HG03469 (cell line): ENCODE data around the gene KCND3.
"Not testable (repeated sequence)": the region's sequence is repeated elsewhere in the genome, so short reads cannot be mapped to it uniquely, and the experiment has no call there.

Source experiments
- ATAC-seq: cut with Tn5 transposase; IDR thresholded peaks from one replicate; pipeline ENCODE4 v1.9.1; 2021; ENCODE audit warnings: mild to moderate bottlenecking, moderate library complexity, moderate number of reproducible peaks; ENCODE audit not compliant: unreplicated experiment

The KCND3 gene

GRCh38 chr1:111749628-111750027, 239.8 kb downstream of the KCND3 start:
- ATAC-seq = no peak

DNA sequence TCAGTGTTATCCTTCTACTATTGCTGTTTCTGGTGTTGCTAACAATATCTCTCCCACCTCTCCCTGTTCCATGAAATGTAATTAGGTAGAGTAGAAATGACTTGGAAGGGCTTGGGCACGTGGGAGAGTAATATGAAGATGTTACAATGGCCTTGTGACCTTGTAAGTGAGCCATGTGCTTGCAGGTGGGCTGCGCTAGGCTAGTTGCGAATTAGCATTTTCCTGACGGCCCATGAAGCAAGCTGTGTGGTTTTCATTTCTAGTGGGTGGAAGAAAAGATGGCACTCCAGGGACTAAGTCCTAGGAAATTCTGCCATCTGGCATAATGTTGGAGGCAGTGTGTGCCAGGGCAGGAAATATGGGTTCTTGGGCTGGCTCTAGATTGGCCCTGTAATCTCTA, 241.5 kb downstream of the KCND3 start:
- ATAC-seq = no peak

DNA sequence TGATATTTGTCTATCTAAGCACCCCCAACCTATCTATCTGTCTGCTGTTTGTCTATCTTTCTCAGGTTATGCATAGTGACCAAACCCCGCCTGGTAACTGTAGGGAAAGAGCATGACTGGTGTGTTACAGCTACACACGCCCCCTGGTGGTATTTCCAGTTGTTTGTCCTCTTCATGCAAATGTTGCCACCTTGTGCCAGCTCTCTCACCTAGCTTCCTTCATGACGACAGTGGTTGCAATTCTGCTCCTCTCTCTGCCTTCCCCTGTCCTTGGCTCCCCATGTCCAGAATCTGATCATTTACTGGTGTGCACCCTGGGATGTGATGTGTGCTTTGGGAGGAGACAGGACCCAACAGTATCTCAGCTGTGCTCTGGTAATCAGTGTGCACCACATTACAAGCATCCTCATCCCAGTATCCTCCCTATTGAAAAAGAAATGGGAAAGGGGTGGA, 242.2 kb downstream of the KCND3 start:
- ATAC-seq = no peak

DNA sequence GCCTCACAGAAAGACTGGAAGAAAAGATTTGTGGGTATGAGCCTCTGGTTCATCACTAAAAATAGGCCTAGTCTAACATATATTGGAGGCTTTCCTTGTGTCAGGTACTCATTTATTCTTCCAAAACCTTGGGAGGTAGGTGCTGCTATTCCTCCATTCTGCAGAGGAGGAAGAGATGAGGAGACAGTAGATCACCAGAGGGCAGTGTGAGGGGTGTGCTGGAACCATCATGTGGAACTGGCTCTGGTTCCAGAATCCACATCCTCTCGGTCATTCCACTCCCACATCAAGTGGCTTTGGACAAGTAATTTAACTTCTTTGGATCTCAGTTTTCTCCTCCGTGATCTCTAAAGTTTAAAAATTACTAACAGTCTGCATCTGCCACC, 242.9 kb downstream of the KCND3 start:
- no peak for ATAC-seq

GRCh38 chr1:111745675-111746613, 243.5 kb downstream of the KCND3 start:
- no peak for ATAC-seq

DNA sequence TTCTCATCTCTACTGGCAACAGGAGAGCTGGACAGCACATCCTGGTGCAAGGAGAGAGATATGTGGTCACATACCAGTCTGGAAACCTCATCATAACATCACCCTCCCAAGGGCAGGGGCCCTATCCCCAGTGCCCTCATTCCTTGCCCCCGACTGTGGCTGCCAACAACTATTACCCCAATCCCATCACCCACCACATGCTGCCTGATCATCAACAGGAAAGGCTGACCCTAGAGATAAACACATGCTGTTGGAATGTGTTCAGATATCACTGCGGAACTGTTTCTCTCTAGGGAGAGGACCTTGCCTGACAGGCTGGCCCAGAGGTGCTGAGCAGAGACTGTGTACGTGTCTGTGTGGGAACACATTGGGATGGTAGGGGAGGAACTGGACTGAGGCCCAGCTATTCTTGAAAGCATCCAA, 245.8 kb downstream of the KCND3 start:
- no peak for ATAC-seq

- no peak for ATAC-seq
These were observed 246.4 kb downstream of the KCND3 start for GRCh38 chr1:111742938-111743549.

DNA sequence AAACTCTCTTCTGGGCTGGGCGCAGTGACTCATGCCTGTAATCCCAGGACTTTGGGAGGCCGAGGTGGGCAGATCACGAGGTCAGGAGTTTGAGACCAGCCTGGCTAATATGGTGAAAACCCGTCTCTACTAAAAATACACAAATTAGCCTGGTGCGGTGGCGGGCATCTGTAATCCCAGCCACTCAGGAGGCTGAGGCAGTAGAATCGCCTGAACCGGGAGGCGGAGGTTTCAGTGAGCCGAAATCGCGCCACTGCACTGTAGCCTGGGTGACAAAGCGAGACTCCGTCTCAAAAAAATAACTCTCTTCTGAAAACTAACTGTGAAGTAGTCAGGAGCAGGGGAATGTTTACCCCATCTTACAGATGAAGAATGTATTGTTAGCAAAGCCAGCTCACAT, 247.2 kb downstream of the KCND3 start:
- ATAC-seq = not testable (repeated sequence)

DNA sequence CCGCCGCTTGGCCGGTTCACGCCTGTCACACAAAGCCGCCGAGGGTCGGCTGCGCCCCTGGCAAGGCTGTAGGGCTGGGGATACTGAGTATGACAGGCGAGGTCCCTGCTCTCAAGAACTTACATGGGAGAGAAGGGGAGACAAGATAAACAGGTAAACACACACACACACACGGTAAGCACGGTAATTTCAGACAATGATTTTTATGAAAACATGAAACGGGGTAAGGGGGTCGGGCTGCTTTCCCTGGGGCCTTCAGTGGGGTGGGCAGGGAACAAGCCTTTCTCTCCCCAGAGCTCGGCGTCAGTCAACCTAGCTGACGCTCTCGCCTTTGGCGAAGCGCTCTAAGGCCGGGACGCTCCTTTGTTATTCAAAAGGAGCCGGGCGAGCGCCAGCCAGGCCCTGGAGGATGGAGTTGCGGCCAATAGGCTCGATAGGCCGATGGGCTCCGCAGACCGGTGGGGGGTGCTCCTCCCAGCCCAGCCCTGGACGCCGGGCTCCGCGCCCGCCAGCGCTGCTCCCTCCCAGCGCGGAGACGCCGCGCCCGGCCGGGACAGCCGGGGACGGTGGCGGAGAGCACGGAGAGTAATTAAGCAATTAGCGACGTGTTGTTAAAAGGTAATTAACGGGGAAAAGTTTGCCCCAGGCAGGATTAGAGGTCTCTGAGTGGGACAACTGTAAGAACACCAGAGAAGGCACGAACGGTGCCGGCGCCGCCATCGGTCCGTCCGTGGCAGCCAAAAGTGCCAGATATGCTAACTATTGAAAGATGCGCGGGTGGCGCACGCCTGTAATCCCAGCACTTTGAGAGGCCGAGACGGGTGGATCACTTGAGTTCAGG, 249.3 kb downstream of the KCND3 start:
- no peak for ATAC-seq

DNA sequence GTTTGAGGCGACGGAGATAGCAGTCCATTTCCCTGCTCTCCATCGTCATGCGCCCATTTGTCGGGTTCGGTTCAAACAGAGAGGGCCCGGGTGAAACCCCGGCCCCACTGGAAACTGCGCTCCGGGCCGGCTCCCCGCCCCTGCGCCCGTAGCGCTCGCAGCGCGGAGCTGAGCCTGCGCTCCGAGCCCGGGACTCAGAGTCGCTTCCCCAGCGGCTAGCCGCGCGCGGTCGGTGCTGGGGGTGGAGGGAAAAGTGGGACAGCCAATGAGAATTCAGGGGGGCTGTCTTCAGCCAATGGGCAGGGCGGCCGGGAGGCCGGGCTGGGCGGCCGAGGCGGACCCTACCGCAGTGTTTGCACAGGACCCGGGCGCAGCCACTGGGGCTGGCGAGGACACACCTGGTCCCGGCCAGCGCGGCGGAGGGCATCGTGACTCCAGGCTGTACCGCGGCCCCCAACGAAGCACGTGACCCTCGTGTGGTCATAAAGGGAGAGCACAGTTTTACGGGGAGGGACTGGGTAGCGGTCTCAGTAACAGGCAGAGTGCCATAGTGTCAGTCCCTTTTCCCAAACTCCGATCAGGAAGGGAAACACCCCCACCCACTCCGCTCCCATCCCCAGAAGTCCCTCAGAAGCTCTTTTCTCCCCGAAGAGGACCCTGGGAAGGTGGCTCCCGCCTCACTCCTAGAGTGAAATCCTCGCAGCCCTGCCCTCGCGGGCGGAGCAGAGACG, 250.1 kb downstream of the KCND3 start, which contains the start of gene INKA2:
Gene INKA2, minus strand, starts transcription at position 202 of the 731 bp plus-strand sequence. Its CDS starts 153 bp downstream, at position 49.
- peak; percentile 65 for ATAC-seq

GRCh38 chr1:111738436-111739193, 250.9 kb downstream of the KCND3 start:
- ATAC-seq = peak; percentile 32

DNA sequence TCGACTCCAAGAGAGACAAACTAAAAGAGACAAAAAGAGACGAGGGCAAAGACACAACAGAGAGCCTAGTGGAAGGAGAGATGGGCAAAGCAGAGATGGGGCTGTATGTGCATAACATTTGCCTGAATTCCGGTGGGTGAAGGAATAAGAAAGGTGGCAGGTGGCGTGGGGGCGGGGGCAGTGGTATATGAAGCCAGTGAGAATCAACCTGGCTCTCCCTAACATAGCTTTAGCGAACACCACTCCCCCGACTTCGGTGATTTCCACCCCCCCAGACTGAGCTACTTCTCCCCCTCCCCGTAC, 251.4 kb downstream of the KCND3 start:
- no peak for ATAC-seq

GRCh38 chr1:111737216-111738132, 252.0 kb downstream of the KCND3 start:
- no peak for ATAC-seq

- ATAC-seq = no peak
These were observed 252.8 kb downstream of the KCND3 start for GRCh38 chr1:111736548-111737215.

- ATAC-seq = no peak
These were observed 253.5 kb downstream of the KCND3 start for GRCh38 chr1:111735858-111736544.

- ATAC-seq = no peak
These were observed 254.1 kb downstream of the KCND3 start for GRCh38 chr1:111735321-111735720.

- no peak for ATAC-seq
These were observed 254.6 kb downstream of the KCND3 start for GRCh38 chr1:111734856-111735255.

- ATAC-seq = no peak
These were observed 255.0 kb downstream of the KCND3 start for GRCh38 chr1:111734426-111734825.
